Measurements from ENCODE around the gene SLC44A4.
A peak's percentile ranks its signal among the peaks of the same experiment; 100 is the strongest.

Gene SLC44A4

GRCh38 chr6:31878726-31879125, at the start of gene SLC44A4:
TSS of gene SLC44A4 (minus strand) at chr6:31878997. CDS start at chr6:31878980, 17 bp downstream.
- H3K36me3 ChIP-seq (ENCODE audit: insufficient read depth, low read length): peaks cover 3% of the 10 kb centered on the region; the same call in 1 of the 2 replicates
- H2AFZ ChIP-seq (ENCODE audit: low read length, unreplicated experiment): no peak within 1 kb of the TSS
- H3K27me3 ChIP-seq (ENCODE audit: insufficient read depth, low read length): no peaks in the 10 kb centered on the region
- no peak within 1 kb of the TSS for H3K4me3 ChIP-seq (ENCODE audit: low read depth, low read length)
- no peak within 1 kb of the TSS for H3K27ac ChIP-seq (ENCODE audit: low read depth, low read length)
- peaks cover 5% of the 10 kb centered on the region for H3K4me1 ChIP-seq (ENCODE audit: control insufficient read depth, insufficient read depth, low read length, unreplicated experiment)
- no peaks in the 10 kb centered on the region for H3K79me2 ChIP-seq (ENCODE audit: control insufficient read depth, insufficient read depth, low read length, unreplicated experiment)

DNA sequence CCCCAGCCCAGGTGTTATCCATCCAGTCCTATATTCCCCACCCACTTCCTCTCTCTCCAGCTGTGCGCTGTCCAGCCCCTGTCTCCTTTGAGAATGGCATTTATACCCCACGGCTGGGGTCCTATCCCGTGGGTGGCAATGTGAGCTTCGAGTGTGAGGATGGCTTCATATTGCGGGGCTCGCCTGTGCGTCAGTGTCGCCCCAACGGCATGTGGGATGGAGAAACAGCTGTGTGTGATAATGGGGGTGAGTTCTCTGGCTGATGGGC, 49.8 kb upstream of the SLC44A4 start:
- H2AFZ ChIP-seq (ENCODE audit: low read length, unreplicated experiment): no peak overlapping the region
- H3K36me3 ChIP-seq (ENCODE audit: insufficient read depth, low read length): no peaks in the 10 kb centered on the region
- no peaks in the 10 kb centered on the region for H3K4me1 ChIP-seq (ENCODE audit: control insufficient read depth, insufficient read depth, low read length, unreplicated experiment)
- H3K4me3 ChIP-seq (ENCODE audit: low read depth, low read length): no peak overlapping the region
- H3K27me3 ChIP-seq (ENCODE audit: insufficient read depth, low read length): no peaks in the 10 kb centered on the region
- no peak overlapping the region for H3K27ac ChIP-seq (ENCODE audit: low read depth, low read length)
- no peaks in the 10 kb centered on the region for H3K79me2 ChIP-seq (ENCODE audit: control insufficient read depth, insufficient read depth, low read length, unreplicated experiment)

DNA sequence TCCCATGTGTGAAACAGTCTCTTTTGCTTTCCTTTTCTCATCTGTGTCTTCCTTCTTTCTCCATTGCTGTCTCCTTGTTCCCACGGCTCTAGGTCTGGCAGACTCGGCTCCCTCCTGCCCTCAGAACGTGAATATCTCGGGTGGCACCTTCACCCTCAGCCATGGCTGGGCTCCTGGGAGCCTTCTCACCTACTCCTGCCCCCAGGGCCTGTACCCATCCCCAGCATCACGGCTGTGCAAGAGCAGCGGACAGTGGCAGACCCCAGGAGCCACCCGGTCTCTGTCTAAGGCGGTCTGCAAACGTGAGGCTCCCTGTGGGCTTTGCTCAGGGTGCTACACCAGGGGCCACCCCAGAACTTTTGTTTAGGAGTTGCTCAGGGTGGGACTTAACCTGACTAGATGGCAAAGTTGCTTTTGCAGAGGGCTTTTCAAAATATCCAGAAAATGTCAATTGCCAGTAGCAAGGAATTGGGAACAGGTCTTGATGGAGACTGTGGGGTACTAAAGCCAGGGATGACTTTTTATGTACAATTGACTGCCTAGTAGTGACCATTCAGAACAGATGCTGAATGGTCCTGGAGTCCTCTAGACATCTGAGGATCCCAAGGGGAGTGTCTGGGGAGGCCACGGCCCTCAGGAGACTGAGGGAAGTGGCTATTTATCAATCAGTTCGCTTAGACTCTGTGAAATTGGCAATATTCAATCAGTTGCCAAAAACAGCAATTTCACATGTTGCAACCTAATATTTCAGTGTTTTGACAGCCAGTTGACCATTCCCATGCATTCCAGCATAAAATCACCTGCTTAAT, 49.3 kb upstream of the SLC44A4 start:
- H3K4me1 ChIP-seq (ENCODE audit: control insufficient read depth, insufficient read depth, low read length, unreplicated experiment): no peaks in the 10 kb centered on the region
- no peak overlapping the region for H3K27ac ChIP-seq (ENCODE audit: low read depth, low read length)
- no peaks in the 10 kb centered on the region for H3K36me3 ChIP-seq (ENCODE audit: insufficient read depth, low read length)
- H2AFZ ChIP-seq (ENCODE audit: low read length, unreplicated experiment): peak overlapping the region; percentile 32
- no peaks in the 10 kb centered on the region for H3K27me3 ChIP-seq (ENCODE audit: insufficient read depth, low read length)
- no peaks in the 10 kb centered on the region for H3K79me2 ChIP-seq (ENCODE audit: control insufficient read depth, insufficient read depth, low read length, unreplicated experiment)
- H3K4me3 ChIP-seq (ENCODE audit: low read depth, low read length): peak overlapping the region; percentile 15; the same call in 1 of the 2 replicates

DNA sequence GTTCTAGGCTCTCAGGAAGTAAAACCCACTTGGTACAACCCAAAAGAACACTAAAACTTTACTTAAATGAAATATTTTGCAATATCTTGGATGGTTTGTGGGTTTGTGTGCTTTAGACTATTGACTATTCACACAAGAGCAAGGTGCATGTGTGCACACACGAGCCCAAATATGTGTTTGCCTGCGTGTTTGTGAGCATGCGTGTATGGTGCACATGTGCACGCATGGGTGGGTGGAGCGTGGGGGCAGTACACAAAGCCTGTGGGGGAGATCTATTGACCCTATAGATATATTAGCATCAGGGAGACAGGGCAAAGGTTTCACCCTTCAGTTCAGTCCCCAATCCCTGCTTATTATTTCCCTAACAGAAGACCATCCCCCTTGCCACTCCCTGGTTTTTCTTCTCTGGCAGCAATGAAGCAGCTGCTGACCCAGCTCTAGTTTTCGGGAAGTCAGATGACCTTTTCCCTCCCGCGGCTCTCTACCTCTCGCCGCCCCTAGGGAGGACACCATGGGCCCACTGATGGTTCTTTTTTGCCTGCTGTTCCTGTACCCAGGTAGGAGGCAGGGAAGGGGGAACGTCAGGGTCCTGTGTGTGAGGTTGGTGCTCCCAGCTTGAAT, 48.6 kb upstream of the SLC44A4 start, which contains the start of gene C2:
C2 (plus strand) TSS at position 476 of the 621 bp plus-strand sequence; CDS start at position 512, 36 bp downstream.
- Histone ChIP-seq H3K27me3 (ENCODE audit: insufficient read depth, low read length) (no peaks in the 10 kb centered on the region), H2AFZ (ENCODE audit: low read length, unreplicated experiment) (peak within 1 kb of the TSS; percentile 32), H3K4me3 (ENCODE audit: low read depth, low read length) (peak within 1 kb of the TSS; percentile 15; the same call in 1 of the 2 replicates), H3K4me1 (ENCODE audit: control insufficient read depth, insufficient read depth, low read length, unreplicated experiment) (no peaks in the 10 kb centered on the region), H3K79me2 (ENCODE audit: control insufficient read depth, insufficient read depth, low read length, unreplicated experiment) (no peaks in the 10 kb centered on the region), H3K36me3 (ENCODE audit: insufficient read depth, low read length) (no peaks in the 10 kb centered on the region), H3K27ac (ENCODE audit: low read depth, low read length) (no peak within 1 kb of the TSS)

GRCh38 chr6:31922942-31923341, 44.1 kb upstream of the SLC44A4 start:
- no peaks in the 10 kb centered on the region for H3K27me3 ChIP-seq (ENCODE audit: insufficient read depth, low read length)
- H3K4me1 ChIP-seq (ENCODE audit: control insufficient read depth, insufficient read depth, low read length, unreplicated experiment): peaks cover 11% of the 10 kb centered on the region
- no peak overlapping the region for H3K27ac ChIP-seq (ENCODE audit: low read depth, low read length)
- no peaks in the 10 kb centered on the region for H3K36me3 ChIP-seq (ENCODE audit: insufficient read depth, low read length)
- no peaks in the 10 kb centered on the region for H3K79me2 ChIP-seq (ENCODE audit: control insufficient read depth, insufficient read depth, low read length, unreplicated experiment)
- H2AFZ ChIP-seq (ENCODE audit: low read length, unreplicated experiment): no peak overlapping the region
- no peak overlapping the region for H3K4me3 ChIP-seq (ENCODE audit: low read depth, low read length)

- Histone ChIP-seq H2AFZ (ENCODE audit: low read length, unreplicated experiment) (no peak overlapping the region), H3K36me3 (ENCODE audit: insufficient read depth, low read length) (no peaks in the 10 kb centered on the region), H3K27me3 (ENCODE audit: insufficient read depth, low read length) (no peaks in the 10 kb centered on the region), H3K27ac (ENCODE audit: low read depth, low read length) (no peak overlapping the region), H3K4me1 (ENCODE audit: control insufficient read depth, insufficient read depth, low read length, unreplicated experiment) (peaks cover 11% of the 10 kb centered on the region), H3K79me2 (ENCODE audit: control insufficient read depth, insufficient read depth, low read length, unreplicated experiment) (no peaks in the 10 kb centered on the region), H3K4me3 (ENCODE audit: low read depth, low read length) (no peak overlapping the region)
Observed at GRCh38 chr6:31920811-31921210, 42.0 kb upstream of the SLC44A4 start.

DNA sequence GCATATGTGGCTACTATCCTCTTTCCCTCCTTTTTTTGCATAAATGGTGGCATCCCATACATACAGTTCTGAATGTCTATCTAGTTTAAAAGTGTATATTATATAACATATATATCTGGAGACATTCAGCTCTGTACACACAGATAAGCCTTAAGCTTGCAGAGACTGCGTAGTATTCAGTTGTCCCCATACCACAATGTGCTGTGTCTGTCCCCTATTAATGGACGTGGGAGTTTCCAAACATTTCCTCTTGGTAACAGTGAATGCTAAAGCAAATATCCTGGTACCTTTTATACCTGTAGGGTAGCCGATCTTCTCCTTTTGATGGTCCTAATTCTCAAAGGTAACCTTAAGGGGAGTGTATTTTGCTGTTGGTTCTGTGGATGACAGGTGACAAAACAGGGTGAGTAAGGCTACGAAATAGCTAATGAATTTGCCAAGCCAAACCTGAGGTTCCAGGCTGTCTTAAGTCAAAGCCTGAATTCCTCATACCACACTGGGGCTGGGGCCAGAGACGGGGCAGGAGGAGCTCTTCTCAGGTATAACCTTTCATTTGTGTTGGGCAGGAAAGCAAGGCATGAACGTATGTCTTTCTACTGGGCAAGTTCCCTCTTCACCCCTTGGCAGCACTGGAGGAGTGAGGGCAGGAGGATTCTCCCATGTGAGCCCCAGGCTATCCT, 41.0 kb upstream of the SLC44A4 start:
- Histone ChIP-seq H3K79me2 (ENCODE audit: control insufficient read depth, insufficient read depth, low read length, unreplicated experiment) (no peaks in the 10 kb centered on the region), H3K4me1 (ENCODE audit: control insufficient read depth, insufficient read depth, low read length, unreplicated experiment) (peaks cover 11% of the 10 kb centered on the region), H3K27ac (ENCODE audit: low read depth, low read length) (no peak overlapping the region), H3K27me3 (ENCODE audit: insufficient read depth, low read length) (no peaks in the 10 kb centered on the region), H2AFZ (ENCODE audit: low read length, unreplicated experiment) (no peak overlapping the region), H3K4me3 (ENCODE audit: low read depth, low read length) (no peak overlapping the region), H3K36me3 (ENCODE audit: insufficient read depth, low read length) (no peaks in the 10 kb centered on the region)

DNA sequence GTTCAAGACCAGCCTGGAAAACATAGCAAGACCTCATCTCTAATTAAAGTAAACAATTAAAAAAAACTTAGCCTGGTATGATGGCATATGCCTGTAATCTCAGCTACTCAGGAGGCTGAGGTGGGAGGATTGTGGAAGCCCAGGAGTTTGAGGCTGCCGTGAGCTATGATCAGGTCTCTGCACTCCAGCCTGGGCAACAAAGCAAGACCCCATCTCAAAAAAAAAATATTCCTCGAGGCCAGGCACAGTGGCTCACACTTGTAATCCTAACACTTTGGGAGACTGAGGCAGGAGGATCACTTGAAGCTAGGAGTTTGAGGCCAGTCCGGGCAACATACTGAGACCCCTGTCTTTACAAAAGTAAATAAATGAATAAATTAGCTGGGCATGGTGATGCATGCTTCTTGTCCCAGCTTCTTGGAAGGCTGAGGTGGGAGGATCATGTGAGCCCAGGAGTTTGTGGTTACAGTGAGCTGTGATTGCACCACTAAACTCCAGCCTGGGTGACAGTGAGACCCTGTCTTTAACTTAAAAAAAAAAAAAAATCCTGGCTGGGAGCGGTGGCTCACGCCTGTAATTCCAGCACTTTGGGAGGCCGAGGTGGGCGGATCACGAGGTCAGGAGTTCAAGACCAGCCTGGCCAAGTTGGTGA, 39.4 kb upstream of the SLC44A4 start:
- H2AFZ ChIP-seq (ENCODE audit: low read length, unreplicated experiment): no peak overlapping the region
- no peaks in the 10 kb centered on the region for H3K79me2 ChIP-seq (ENCODE audit: control insufficient read depth, insufficient read depth, low read length, unreplicated experiment)
- no peaks in the 10 kb centered on the region for H3K27me3 ChIP-seq (ENCODE audit: insufficient read depth, low read length)
- H3K27ac ChIP-seq (ENCODE audit: low read depth, low read length): no peak overlapping the region
- H3K36me3 ChIP-seq (ENCODE audit: insufficient read depth, low read length): no peaks in the 10 kb centered on the region
- no peak overlapping the region for H3K4me3 ChIP-seq (ENCODE audit: low read depth, low read length)
- peaks cover 11% of the 10 kb centered on the region for H3K4me1 ChIP-seq (ENCODE audit: control insufficient read depth, insufficient read depth, low read length, unreplicated experiment)

DNA sequence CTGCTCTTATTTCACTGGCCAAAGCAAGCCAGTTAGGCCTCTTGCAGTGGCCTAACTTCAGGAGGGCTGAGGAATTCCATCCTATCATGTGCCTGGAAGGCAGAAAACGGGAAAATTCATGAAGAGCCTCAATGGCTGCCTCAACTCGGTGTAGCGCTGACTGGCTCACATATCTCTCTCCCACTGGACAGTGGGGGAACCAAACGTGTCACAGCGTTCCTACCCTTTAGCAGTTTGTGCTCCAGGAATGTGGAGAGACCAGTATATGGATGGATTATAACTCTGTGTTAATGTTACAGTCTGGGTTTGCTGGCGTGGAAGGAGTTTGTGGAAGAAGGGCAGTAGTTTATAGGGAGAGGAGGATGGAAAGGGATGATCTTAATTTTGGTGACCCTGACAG, 37.0 kb upstream of the SLC44A4 start:
- Histone ChIP-seq H3K4me1 (ENCODE audit: control insufficient read depth, insufficient read depth, low read length, unreplicated experiment) (peaks cover 6% of the 10 kb centered on the region), H3K27me3 (ENCODE audit: insufficient read depth, low read length) (no peaks in the 10 kb centered on the region), H3K79me2 (ENCODE audit: control insufficient read depth, insufficient read depth, low read length, unreplicated experiment) (no peaks in the 10 kb centered on the region), H2AFZ (ENCODE audit: low read length, unreplicated experiment) (no peak overlapping the region), H3K4me3 (ENCODE audit: low read depth, low read length) (no peak overlapping the region), H3K27ac (ENCODE audit: low read depth, low read length) (no peak overlapping the region), H3K36me3 (ENCODE audit: insufficient read depth, low read length) (no peaks in the 10 kb centered on the region)

DNA sequence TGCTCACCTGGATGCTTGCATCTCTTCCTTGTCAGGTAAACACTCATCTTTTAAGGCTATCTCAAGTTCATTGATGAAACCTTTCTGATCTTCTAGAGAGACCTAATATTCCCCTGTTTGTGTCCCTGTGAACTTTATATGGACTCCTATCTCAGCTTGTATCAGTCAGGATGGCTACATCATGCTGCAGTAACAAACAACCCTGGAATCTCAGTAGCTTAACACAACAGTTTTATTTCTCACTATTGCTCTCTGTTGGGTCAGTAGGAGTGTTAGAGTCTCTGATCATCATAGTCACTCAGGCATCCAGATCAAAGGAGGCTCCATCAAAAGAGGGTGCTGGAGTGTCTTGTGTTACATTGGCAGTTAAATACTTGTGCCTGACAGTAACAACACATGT, 36.6 kb upstream of the SLC44A4 start:
- H3K36me3 ChIP-seq (ENCODE audit: insufficient read depth, low read length): no peaks in the 10 kb centered on the region
- H3K79me2 ChIP-seq (ENCODE audit: control insufficient read depth, insufficient read depth, low read length, unreplicated experiment): no peaks in the 10 kb centered on the region
- no peak overlapping the region for H3K4me3 ChIP-seq (ENCODE audit: low read depth, low read length)
- H3K4me1 ChIP-seq (ENCODE audit: control insufficient read depth, insufficient read depth, low read length, unreplicated experiment): peaks cover 2% of the 10 kb centered on the region
- H3K27me3 ChIP-seq (ENCODE audit: insufficient read depth, low read length): no peaks in the 10 kb centered on the region
- no peak overlapping the region for H2AFZ ChIP-seq (ENCODE audit: low read length, unreplicated experiment)
- no peak overlapping the region for H3K27ac ChIP-seq (ENCODE audit: low read depth, low read length)

All from ACC112 (cell line).